ENCODE results near the gene RPS6KA2. TPM values are rescaled to one million over a fixed set of nuclear protein-coding genes. Genes with fewer than 3 reads are reported as not detected.
"Not testable (repeated sequence)": the region's sequence is repeated elsewhere in the genome, so short reads cannot be mapped to it uniquely, and the experiment has no call there.

The RPS6KA2 gene
- total RNA-seq, 4 donors from 2014 or later: 11.8 to 66.0 (median 19.2) TPM

DNA sequence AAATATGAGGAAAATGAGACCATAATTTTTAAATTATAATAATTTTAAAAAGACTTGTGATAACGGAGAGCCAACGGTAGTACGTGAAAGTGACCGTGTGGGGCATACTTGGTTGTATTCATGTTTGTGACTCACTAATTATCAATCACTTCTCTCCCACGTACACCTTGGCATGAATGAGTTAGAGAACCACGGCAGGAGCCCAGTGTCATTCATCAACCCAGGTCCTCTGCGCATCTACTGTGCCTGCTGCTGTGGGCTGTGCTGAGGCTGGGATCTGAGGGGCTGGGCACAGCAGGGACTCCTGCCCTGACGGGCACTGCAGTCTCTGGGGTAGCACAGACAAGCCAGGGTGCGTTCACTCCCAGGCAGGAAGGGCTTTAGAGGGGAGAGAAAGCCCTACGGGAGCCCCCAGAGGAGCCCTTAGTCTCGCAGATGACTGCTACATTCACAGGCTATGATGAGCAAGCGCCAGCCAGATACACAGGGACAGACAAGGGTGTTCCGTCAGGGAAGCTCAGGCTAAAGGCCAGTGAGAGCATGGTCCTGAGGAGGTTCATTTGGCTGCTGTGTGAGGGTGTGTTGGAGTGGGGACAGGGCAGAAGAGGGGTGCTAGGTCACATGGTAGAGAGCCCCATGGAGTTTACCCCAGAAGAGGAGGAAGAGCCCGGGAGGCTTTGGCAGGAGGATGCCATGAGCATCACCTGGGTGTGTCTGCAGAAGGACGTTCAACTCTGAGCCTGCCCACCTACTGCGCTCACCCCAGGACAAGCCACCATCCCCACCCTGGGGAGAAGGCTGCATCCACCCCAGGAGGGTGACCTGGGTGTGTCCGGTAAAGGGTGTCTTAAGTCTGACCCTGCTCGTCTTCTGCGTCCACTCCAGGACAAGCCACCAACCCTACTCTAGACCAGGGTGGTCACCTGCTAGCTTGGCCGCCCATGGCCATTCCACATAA lies 8.2 kb upstream of the RPS6KA2 start:
- DNase-seq: no peak
- peaks cover 0 to 13% (median 0%) of the 10 kb centered on the region in 4 donors for H3K27me3 ChIP-seq
- no peak for TF ChIP-seq CTCF (IDR thresholded peaks at IDR 0.05)
- TF ChIP-seq POLR2A (IDR thresholded peaks at IDR 0.05): no peak
- intact Hi-C loops (cut with DNase I): no loop called here
- no peak overlapping the region for H3K4me3 ChIP-seq
- no peak overlapping the region for H3K27ac ChIP-seq
- H3K4me1 ChIP-seq: peaks cover 4 to 26% (median 19%) of the 10 kb centered on the region in 3 donors
- WGBS, 2 donors: 80 to 91% methylated on average over 14 to 16 of the region's 20 CpGs
- no peaks in the 10 kb centered on the region for H3K9me3 ChIP-seq
- H3K36me3 ChIP-seq: no peaks in the 10 kb centered on the region

- intact Hi-C loops (cut with DNase I); DNase-seq; H3K36me3 ChIP-seq; H3K27ac ChIP-seq; H3K9me3 ChIP-seq; H3K4me3 ChIP-seq: not testable (repeated sequence)
- H3K27me3 ChIP-seq: peaks cover 0 to 20% (median 0%) of the 10 kb centered on the region in 4 donors
- H3K4me1 ChIP-seq: peaks cover 4 to 20% (median 12%) of the 10 kb centered on the region in 3 donors
- 91 to 93% methylated on average over 4 of the region's 4 CpGs for WGBS, 2 donors
Measured at GRCh38 chr6:166634581-166634980, 7.5 kb upstream of the RPS6KA2 start.

DNA sequence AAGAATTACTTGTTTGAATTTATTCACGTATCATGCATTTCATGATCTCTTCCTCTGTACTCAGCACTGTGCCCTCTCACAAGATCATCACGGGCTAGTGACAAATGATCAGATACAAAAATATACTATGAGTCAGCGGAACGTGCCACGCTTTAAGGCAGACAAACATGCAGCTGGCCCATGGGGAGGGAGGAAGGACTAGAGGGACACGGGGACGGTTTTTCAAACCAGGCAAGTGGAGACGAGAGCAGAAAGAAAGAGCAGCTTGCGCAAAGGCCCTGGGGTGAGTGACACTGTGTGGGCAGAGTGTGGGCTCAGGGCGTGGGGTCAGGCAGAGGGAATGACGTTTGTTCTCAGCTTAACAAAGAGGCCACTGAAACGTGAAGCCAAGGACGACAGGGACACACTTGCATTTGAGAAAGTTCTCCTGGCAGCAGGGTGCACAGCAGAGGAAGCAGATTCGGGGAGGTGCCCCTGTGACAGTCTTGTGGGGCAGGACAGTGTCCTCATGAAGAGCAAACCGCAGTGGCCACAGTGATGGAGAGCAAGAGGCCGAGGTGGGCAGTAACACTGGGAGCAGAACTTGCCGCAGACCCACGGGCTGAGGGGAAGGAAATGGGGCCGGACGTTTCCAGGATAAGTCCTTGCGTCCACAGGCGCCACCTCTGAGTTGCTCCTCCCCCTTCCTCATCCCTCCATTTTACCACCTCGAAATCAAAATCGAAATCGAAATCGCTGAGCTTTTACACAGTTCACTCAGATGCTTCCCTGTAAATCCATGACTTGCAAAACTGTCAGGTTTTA lies 6.9 kb upstream of the RPS6KA2 start:
- Histone ChIP-seq H3K4me3 (no peak overlapping the region), H3K27me3 (peaks cover 0 to 27% (median 0%) of the 10 kb centered on the region in 4 donors), H3K9me3 (no peaks in the 10 kb centered on the region), H3K27ac (peak overlapping the region in 2 of 4 donors; percentile 8 to 10), H3K36me3 (no peaks in the 10 kb centered on the region), H3K4me1 (peaks cover 5 to 22% (median 12%) of the 10 kb centered on the region in 3 donors)
- WGBS, 2 donors: 65 to 66% methylated on average over 26 of the region's 26 CpGs
- intact Hi-C loops (cut with DNase I): no loop called here
- TF ChIP-seq CTCF (IDR thresholded peaks at IDR 0.05): no peak
- TF ChIP-seq POLR2A (IDR thresholded peaks at IDR 0.05): no peak
- no peak for DNase-seq

DNA sequence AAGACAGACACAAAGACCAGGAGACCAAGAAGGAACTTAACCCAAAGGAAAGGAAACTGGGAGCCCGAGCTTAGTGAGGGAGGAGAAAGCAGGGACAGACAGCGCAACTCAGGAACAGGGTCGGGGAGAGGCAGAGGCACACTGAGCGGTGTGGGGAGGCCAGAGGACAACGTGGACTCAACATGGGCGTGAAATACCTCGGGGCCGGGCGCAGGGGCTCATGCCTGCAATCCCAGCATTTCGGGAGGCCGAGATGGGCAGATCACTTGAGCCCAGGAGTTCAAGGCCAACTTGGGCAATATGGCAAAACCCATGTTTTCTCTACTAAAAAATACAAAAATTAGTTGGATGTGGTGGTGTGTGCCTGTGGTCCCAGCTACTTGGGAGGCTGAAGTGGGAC lies 5.7 kb upstream of the RPS6KA2 start:
- Histone ChIP-seq H3K36me3 (no peaks in the 10 kb centered on the region), H3K4me1 (peaks cover 16 to 34% (median 23%) of the 10 kb centered on the region in 3 donors), H3K4me3 (no peak overlapping the region), H3K27ac (no peak overlapping the region), H3K9me3 (no peaks in the 10 kb centered on the region), H3K27me3 (peaks cover 0 to 27% (median 0%) of the 10 kb centered on the region in 4 donors)
- intact Hi-C loops (cut with DNase I): no loop called here
- WGBS, 2 donors: 93 to 94% methylated on average over 11 of the region's 11 CpGs
- no peak for DNase-seq
- TF ChIP-seq CTCF (IDR thresholded peaks at IDR 0.05) (no peak), POLR2A (IDR thresholded peaks at IDR 0.05) (no peak)

- Histone ChIP-seq H3K4me3 (no peak overlapping the region), H3K36me3 (no peaks in the 10 kb centered on the region), H3K27me3 (peaks cover 0 to 36% (median 0%) of the 10 kb centered on the region in 4 donors), H3K4me1 (peaks cover 12 to 36% (median 17%) of the 10 kb centered on the region in 3 donors), H3K27ac (no peak overlapping the region), H3K9me3 (no peaks in the 10 kb centered on the region)
- no peak for DNase-seq
- intact Hi-C loops (cut with DNase I): no loop called here
- 73 to 76% methylated on average over 5 to 6 of the region's 6 CpGs for WGBS, 2 donors
- TF ChIP-seq CTCF (IDR thresholded peaks at IDR 0.05) (no peak), POLR2A (IDR thresholded peaks at IDR 0.05) (no peak)
Measured at GRCh38 chr6:166630462-166630861, 3.4 kb upstream of the RPS6KA2 start.
